A673 (cell line): ENCODE data around the gene SLC26A6. TPM values are rescaled to one million over a fixed set of nuclear protein-coding genes. Genes with fewer than 3 reads are reported as not detected.

ENCODE experiments used
- BruUV-seq: library from RNA; stranded (reverse); fragments of 400-500 nt; replicated peaks from 2 replicates; lab custom pipeline; 2021; lab: Mats Ljungman, UMichigan
- CTCF ChIA-PET: fragments of 300-600 bp; sonication (Branson Sonifier 250); formaldehyde crosslinking; loops from one replicate; lab custom pipeline; 2022; ENCODE audit warnings: antibody characterized with exemption; lab: Charles Lee
- POLR2A ChIA-PET: fragments of 300-600 bp; sonication (Branson Sonifier 250); formaldehyde crosslinking; loops from one replicate; lab custom pipeline; 2022; ENCODE audit warnings: antibody characterized with exemption; ENCODE audit not compliant: low non-redundant PET; lab: Charles Lee
- DNase-seq: peaks from one replicate; pipeline ENCODE4 v3.0.0-alpha.2; 2015; ENCODE audit warnings: low spot score
- H3K27ac ChIP-seq: fragments of 200-600 bp; sonication (generic); 2 replicates; pipeline ENCODE4 v1.5.1; 2016; ENCODE audit warnings: mixed run types, low read depth, mild to moderate bottlenecking, mixed read lengths, antibody characterized with exemption, low read length; ENCODE audit not compliant: poor library complexity, severe bottlenecking
- H3K27me3 ChIP-seq: fragments of 200-600 bp; sonication (generic); replicated peaks from 2 replicates; pipeline ENCODE4 v1.6.1; 2017; ENCODE audit warnings: mixed run types, low read depth, mild to moderate bottlenecking, mixed read lengths, antibody characterized with exemption, low read length; ENCODE audit not compliant: insufficient read depth, poor library complexity
- H3K36me3 ChIP-seq: fragments of 200-600 bp; sonication (generic); 2 replicates; pipeline ENCODE4 v1.6.1; 2016; ENCODE audit warnings: mixed run types, mild to moderate bottlenecking, mixed read lengths, antibody characterized with exemption, low read length; ENCODE audit not compliant: insufficient read depth, poor library complexity, severe bottlenecking
- H3K4me1 ChIP-seq: fragments of 200-600 bp; sonication (generic); 2 replicates; pipeline ENCODE4 v1.6.1; 2017; ENCODE audit warnings: mixed run types, mild to moderate bottlenecking, mixed read lengths, antibody characterized with exemption, low read length; ENCODE audit not compliant: insufficient read depth, poor library complexity, severe bottlenecking
- H3K4me3 ChIP-seq: fragments of 200-600 bp; sonication (generic); 2 replicates; pipeline ENCODE4 v1.5.1; 2016; ENCODE audit warnings: low read depth, mixed run types, mild to moderate bottlenecking, mixed read lengths, low read length; ENCODE audit not compliant: poor library complexity, severe bottlenecking
- H3K9me3 ChIP-seq: fragments of 200-600 bp; sonication (generic); 2 replicates; pipeline ENCODE4 v1.6.1; 2016; ENCODE audit warnings: mixed run types, low read depth, mild to moderate bottlenecking, mixed read lengths, antibody characterized with exemption, low read length; ENCODE audit not compliant: poor library complexity, severe bottlenecking
- EZH2 ChIP-seq: fragments of 200-600 bp; sonication (generic); IDR thresholded peaks from 2 replicates; pipeline ENCODE4 v1.6.1; 2017; ENCODE audit warnings: borderline replicate concordance, low read depth, mild to moderate bottlenecking, mixed read lengths, antibody characterized with exemption, low read length; ENCODE audit not compliant: poor library complexity, severe bottlenecking
- intact Hi-C: fragments of 100-400 bp; cut with micrococcal nuclease; formaldehyde crosslinking; loops from one replicate; pipeline ENCODE4 v1.10.0; 2022; ENCODE audit not compliant: unreplicated experiment
- total RNA-seq: library from RNA; stranded (reverse); gene quantifications from 2 replicates; pipeline ENCODE4 v1.2.3, GENCODE V29; 2021
- TF ChIP-seq, protein P1 (sequence below): fragments of 300-800, 200-600 bp; sonication (generic); conservative IDR thresholded peaks from 2 replicates; pipeline ENCODE4 v1.5.1; 2017; ENCODE audit warnings: low read depth, mild to moderate bottlenecking, antibody characterized with exemption, low read length, moderate library complexity, mixed read lengths

The SLC26A6 gene
- total RNA-seq, 1 experiment from 2014 or later, result 12.6 TPM

DNA sequence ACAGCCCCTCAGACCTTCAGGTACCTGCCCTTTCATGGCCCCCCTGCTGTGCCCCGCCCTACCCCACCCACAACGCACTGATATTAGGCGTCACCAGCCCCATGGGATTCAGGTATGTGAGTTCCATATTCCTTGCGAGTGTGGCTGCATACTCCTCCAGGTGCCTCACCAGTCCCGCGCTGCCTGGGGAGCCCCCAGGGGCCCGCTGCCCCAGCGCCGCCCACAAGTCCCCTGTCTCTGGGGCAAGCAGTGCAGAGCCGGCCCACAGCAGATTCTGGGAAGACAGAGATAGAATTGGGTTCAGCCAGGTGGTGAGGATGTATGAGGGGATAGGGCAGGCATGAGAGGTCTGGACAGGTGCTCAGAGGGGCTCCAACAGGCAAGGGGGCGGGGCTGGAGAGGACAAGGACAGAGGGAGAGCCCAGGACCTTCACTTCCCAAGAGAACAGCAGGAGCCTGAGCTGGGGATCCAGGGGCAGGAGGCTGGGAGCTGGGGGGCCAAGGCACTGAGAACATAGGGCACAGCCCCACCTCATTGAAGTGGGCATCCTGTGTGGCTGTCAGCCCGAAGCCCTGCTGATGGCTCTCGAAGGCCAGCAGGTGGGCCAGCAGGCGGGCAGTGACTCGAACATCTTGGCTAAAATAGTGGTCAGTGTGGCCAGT, 13.1 kb upstream of the SLC26A6 start:
- no peak overlapping the region for H3K4me3 ChIP-seq
- CTCF ChIA-PET, result no interaction called here
- POLR2A ChIA-PET, result no interaction called here
- BruUV-seq, result no TSS peak
- no peaks in the 10 kb centered on the region for H3K4me1 ChIP-seq
- H3K27ac ChIP-seq, result no peak overlapping the region
- no peaks in the 10 kb centered on the region for H3K27me3 ChIP-seq
- no peaks in the 10 kb centered on the region for H3K9me3 ChIP-seq
- no peaks in the 10 kb centered on the region for H3K36me3 ChIP-seq
- TF ChIP-seq, protein P1, sequence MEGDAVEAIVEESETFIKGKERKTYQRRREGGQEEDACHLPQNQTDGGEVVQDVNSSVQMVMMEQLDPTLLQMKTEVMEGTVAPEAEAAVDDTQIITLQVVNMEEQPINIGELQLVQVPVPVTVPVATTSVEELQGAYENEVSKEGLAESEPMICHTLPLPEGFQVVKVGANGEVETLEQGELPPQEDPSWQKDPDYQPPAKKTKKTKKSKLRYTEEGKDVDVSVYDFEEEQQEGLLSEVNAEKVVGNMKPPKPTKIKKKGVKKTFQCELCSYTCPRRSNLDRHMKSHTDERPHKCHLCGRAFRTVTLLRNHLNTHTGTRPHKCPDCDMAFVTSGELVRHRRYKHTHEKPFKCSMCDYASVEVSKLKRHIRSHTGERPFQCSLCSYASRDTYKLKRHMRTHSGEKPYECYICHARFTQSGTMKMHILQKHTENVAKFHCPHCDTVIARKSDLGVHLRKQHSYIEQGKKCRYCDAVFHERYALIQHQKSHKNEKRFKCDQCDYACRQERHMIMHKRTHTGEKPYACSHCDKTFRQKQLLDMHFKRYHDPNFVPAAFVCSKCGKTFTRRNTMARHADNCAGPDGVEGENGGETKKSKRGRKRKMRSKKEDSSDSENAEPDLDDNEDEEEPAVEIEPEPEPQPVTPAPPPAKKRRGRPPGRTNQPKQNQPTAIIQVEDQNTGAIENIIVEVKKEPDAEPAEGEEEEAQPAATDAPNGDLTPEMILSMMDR, result no peak
- no peak for TF ChIP-seq EZH2
- no peak for DNase-seq
- intact Hi-C loops, result no loop called here

DNA sequence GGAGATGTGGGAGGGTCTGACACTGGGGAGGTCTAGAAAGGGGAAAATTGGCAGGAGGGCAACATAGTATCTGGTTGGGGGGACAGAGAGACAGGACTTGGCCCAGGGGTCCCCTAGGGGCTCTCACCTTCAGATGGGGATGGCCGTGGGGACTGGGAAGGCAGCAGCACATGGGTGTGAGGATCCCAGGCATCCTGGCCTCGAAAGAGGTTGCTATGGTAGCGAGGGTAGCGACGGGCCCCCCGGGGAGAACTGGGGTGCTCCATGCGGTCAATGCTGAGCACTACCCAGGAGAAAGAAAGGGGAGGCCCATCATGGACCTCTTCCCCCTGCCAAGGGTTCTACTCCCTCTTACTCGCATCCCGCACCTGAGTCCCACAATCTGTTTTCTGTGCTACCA, 12.5 kb upstream of the SLC26A6 start:
- intact Hi-C loops, result no loop called here
- TF ChIP-seq, protein P1, result no peak
- no peak for TF ChIP-seq EZH2
- H3K27me3 ChIP-seq, result no peaks in the 10 kb centered on the region
- no peak overlapping the region for H3K27ac ChIP-seq
- POLR2A ChIA-PET, result no interaction called here
- no peak for DNase-seq
- H3K9me3 ChIP-seq, result no peaks in the 10 kb centered on the region
- H3K36me3 ChIP-seq, result no peaks in the 10 kb centered on the region
- no peak overlapping the region for H3K4me3 ChIP-seq
- H3K4me1 ChIP-seq, result no peaks in the 10 kb centered on the region
- CTCF ChIA-PET, result no interaction called here
- BruUV-seq, result no TSS peak

DNA sequence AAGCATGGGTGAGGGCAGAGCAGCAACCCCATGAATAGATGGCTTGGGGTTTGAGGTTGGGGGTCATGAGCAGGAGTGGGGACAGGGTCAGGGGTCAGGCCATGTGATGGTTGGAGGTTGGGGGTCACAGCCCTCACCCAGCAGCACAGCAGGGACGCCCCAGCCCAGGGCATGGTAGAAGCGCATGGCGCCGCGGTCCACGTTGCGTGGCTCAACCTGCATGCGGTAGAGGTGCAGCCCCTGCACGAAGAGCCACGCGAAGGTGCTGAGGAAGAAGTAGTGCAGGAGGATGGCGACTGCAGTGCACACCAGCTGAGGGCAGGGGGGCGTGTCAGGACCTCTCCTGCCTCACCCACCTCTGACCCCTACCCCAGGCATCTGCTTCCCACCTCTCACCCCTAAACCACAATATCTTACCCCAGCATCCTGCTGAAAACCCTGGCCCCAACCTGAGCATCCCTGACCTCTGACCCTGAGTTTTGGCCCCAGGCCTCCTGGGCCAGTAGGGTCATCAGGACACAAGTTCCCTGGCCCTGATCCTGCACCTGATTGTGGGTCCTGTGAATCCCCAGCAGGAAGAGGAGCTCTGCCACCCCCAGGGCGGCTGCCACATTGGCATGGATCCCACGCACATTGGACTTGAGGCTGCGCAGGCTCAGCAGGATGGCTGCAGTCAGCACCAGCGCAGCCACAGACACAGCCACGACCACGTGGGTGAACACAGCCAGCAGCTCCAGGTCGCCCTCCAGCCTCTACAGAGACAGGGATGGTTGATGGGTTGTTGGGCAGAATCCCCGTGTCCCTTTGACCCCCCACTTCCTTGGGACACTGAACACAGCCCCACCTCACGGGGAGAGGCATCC, 9.9 kb upstream of the SLC26A6 start:
- no peaks in the 10 kb centered on the region for H3K9me3 ChIP-seq
- no peak for DNase-seq
- no peaks in the 10 kb centered on the region for H3K27me3 ChIP-seq
- no peaks in the 10 kb centered on the region for H3K36me3 ChIP-seq
- no TSS peak for BruUV-seq
- no peak overlapping the region for H3K27ac ChIP-seq
- TF ChIP-seq, protein P1, result no peak
- no peak for TF ChIP-seq EZH2
- H3K4me3 ChIP-seq, result no peak overlapping the region
- intact Hi-C loops, result no loop called here
- POLR2A ChIA-PET, result no interaction called here
- CTCF ChIA-PET, result no interaction called here
- H3K4me1 ChIP-seq, result no peaks in the 10 kb centered on the region
